Endothelial cell of hepatic sinusoid (primary cell): ENCODE measurements around the gene MEIOB.

Experiments used
- in situ Hi-C: cut with HindIII; loops from 2 replicates; pipeline ENCODE4 v1.10.0; 2017; ENCODE audit warnings: low sequenced_read_pairs

MEIOB gene

GRCh38 chr16:1790261-1790610 is 81.7 kb downstream of the MEIOB start:
- in situ Hi-C loops, result no loop called here

GRCh38 chr16:1789643-1790045 is 82.3 kb downstream of the MEIOB start:
- in situ Hi-C loops, result no loop called here

DNA sequence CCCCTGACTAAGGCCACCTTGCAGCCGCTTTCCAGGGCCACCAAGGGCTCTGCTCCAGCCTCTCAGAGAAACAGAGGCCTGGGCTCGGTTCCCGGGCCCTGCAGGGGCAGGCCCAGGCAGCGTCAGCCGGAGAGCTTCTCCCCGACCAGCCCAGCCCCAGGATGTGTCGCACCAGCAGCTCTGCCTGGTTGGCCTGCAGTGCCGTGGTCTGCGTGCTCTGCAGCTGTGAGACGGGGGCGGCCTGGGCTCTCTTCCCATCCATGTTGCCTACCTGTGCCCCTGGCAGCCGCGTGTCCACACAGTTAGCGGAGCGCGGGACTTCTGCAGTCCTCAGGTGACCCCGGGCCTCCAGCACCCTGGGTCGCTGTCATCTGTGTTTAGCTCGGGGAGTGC is 83.3 kb downstream of the MEIOB start:
- in situ Hi-C loops, result no loop called here

GRCh38 chr16:1788095-1788707 is 83.8 kb downstream of the MEIOB start:
- in situ Hi-C loops, result no loop called here

- in situ Hi-C loops, result no loop called here
Measured at GRCh38 chr16:1787322-1788094, 84.5 kb downstream of the MEIOB start.

GRCh38 chr16:1787056-1787321 is 85.0 kb downstream of the MEIOB start:
- in situ Hi-C loops, result no loop called here

- in situ Hi-C loops, result no loop called here
Measured at GRCh38 chr16:1786242-1787055, 85.5 kb downstream of the MEIOB start.

DNA sequence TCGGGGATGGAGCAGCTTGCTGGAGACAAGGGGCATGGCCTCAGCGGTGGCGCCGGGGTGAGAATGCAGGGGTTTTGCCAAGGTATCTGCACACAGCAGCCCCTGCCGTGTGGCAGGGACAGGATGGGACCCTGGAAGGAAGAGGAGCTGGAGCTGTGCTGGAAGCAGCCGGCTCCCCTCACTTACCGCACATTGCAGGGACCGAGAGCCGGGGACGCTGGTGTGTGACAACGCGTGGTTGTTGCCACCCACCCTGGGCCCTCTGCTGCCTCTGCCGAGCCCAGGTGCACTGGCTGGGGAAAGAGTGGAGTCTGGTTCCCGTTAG is 86.2 kb downstream of the MEIOB start:
- in situ Hi-C loops, result no loop called here

- in situ Hi-C loops, result no loop called here
Measured at GRCh38 chr16:1784977-1785845, 86.8 kb downstream of the MEIOB start.
